ENCODE data around the gene IGFLR1.
A peak's percentile ranks its signal among the peaks of the same experiment; 100 is the strongest.

IGFLR1 gene

DNA sequence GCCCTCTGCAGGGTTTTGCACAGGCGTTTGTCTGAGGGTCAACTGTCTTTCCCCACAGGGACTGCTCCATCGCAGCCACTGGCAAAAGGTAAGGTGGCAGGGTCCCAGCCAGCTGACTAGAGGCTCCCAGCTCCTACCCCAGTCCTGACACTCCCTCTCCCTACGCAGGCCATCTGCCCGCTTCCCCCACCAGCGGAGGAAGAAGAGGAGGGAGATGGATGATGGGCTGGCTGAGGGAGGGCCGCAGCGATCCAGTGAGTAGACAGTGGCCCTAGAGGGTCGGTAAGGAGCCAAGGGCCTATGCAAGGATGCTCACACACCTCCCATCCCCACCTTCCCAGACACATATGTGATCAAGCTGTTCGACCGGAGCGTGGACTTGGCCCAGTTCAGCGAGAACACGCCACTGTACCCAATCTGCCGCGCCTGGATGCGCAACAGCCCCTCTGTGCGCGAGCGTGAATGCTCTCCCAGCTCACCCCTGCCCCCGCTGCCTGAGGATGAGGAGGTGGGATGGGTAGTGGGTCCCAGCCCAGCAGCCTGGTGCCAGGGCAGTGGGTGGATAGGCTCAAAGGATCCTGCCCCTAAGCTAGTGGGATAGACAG lies 10.6 kb upstream of the IGFLR1 start:
- no peak for TF ChIP-seq ZFX (IDR thresholded peaks at IDR 0.05; ENCODE audit: borderline replicate concordance)
- TF ChIP-seq, protein P1, sequence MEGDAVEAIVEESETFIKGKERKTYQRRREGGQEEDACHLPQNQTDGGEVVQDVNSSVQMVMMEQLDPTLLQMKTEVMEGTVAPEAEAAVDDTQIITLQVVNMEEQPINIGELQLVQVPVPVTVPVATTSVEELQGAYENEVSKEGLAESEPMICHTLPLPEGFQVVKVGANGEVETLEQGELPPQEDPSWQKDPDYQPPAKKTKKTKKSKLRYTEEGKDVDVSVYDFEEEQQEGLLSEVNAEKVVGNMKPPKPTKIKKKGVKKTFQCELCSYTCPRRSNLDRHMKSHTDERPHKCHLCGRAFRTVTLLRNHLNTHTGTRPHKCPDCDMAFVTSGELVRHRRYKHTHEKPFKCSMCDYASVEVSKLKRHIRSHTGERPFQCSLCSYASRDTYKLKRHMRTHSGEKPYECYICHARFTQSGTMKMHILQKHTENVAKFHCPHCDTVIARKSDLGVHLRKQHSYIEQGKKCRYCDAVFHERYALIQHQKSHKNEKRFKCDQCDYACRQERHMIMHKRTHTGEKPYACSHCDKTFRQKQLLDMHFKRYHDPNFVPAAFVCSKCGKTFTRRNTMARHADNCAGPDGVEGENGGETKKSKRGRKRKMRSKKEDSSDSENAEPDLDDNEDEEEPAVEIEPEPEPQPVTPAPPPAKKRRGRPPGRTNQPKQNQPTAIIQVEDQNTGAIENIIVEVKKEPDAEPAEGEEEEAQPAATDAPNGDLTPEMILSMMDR (IDR thresholded peaks at IDR 0.05), result no peak
- H3K27ac ChIP-seq, result peak overlapping the region; percentile 97; the same call in 1 of the 2 replicates

DNA sequence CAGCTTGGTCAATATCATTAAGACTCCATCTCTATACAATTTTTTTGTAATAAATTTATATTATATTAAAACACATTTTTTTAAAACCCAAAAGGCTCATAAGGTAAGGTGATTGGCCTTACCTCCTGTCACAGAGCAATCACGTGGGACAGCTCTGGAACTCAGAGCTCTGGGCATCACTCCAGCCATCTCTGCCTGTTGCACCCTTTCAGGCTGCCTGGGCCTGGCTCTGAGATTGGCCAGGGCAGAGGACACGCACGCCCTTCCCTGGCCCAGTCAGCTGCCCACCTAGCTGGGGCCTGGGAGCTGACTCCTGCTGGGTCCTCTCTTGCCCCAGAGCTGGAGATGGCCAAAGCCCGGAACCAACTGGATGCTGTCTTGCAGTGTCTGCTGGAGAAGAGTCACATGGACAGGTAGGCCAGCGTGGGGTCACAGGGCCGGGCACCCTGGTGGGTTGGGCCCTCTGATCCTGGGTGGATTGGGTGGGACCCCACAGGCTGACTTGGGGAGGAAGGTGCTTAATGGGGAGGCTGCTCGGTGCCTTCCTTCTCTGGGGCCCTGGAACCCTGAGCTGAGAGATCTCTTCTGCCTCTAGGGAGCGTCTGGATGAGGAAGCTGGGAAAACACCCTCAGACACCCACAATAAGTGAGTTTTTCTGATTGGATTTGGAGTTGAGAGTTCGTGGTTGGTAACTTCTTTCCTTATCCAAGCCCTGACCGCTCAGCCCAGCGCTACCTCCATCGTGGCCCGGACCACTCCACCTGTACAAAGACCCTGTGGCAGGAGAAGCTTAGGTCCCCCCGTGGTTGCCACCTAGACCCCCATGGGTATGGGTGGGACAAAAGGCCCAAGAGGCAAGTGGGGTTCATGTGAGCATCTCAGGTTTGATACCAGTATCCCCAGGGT lies 9.8 kb upstream of the IGFLR1 start:
- TF ChIP-seq ZFX (IDR thresholded peaks at IDR 0.05; ENCODE audit: borderline replicate concordance), result no peak
- TF ChIP-seq, protein P1 (IDR thresholded peaks at IDR 0.05), result no peak

DNA sequence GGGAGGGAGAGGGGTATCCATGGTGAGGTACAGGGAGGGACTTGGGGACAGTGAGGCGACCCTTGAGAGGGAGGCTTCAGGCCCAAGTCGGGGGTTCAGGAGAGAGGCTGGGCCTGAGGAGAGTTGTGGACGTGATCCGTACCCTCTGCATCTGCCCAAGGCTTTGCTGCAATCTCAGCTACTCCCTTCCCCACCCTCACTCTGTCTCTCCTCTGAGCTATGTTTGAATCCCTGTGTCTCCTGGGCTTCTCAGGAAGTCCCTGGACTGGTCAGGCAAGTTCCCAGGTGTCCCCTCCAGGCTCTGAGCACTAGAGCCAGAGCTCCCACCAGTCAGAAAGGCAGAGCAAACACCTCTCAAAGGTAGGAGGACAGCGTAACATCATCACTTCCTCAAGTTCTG lies 7.9 kb upstream of the IGFLR1 start:
- no peak for TF ChIP-seq ZFX (IDR thresholded peaks at IDR 0.05; ENCODE audit: borderline replicate concordance)
- TF ChIP-seq, protein P1 (IDR thresholded peaks at IDR 0.05), result no peak
- peak overlapping the region; percentile 36 for H3K27ac ChIP-seq

More for the DNA sequence above, 9.8 kb upstream of the IGFLR1 start:
- no peak overlapping the region; the same call in 1 of the 2 replicates for H3K27ac ChIP-seq

DNA sequence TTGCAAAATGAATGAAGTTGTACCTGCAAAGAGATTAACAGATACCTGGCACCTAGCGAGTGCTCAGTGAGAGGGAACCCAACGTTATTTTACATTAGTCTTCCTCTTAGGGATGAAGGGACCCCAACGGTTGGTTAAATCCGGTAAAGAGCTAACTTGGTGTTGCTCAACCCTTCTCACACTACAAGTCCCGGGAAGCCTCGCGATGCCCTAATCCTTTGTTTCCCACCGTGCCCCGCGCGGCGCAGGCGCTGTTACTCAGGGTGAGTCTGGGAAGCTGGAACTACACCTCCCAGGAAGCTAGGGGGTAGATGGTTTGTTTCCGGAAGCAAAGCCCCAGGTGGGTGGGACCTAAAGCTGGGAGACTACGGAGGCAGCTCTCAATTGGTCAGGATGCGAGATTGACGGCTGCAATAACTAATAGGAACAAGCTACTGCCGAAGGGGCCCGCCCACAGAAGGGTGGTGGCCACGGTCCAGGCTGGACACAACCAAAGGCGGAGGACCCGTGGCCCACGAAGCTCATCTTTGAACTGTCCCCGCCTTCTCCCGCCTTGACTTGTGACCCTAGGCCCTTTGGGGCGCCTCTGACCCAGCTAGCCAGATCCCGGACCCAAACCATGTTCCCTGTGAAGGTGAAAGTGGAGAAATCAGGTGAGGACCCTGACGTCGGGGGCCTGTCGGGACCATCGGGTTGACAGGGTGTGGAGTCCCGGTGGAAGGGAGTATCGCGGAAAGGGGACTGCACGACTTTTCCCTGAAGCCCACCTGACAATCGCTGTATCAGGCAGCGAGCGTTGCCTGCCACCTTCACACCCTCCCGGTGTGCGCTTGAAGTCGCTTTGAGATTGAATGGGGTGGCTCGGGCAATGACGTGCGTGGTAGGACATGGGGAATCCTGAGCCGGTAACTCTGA lies 6.1 kb upstream of the IGFLR1 start, which contains the start of gene LIN37:
TSS of gene LIN37 (plus strand) at position 471 of the 915 bp plus-strand sequence. CDS start at position 620, 149 bp downstream.
- peak within 1 kb of the TSS; percentile 98 for H3K27ac ChIP-seq
- TF ChIP-seq ZFX (IDR thresholded peaks at IDR 0.05; ENCODE audit: borderline replicate concordance), result no peak
- TF ChIP-seq, protein P1 (IDR thresholded peaks at IDR 0.05), result no peak

DNA sequence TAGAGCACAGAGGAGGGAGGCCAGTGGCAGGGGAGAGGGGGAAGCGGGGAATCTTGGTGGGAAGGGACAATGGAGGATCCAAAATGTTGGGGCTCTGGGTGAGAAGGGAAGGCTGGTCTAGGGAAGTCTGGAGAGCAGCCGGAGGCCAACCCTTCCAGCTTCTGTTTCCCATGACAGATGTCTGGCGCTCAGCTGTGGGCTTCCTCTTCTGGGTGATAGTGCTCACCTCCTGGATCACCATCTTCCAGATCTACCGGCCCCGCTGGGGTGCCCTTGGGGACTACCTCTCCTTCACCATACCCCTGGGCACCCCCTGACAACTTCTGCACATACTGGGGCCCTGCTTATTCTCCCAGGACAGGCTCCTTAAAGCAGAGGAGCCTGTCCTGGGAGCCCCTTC lies 4.3 kb upstream of the IGFLR1 start:
- TF ChIP-seq, protein P1 (IDR thresholded peaks at IDR 0.05), result no peak
- no peak for TF ChIP-seq ZFX (IDR thresholded peaks at IDR 0.05; ENCODE audit: borderline replicate concordance)
- peak overlapping the region; percentile 98; the same call in 1 of the 2 replicates for H3K27ac ChIP-seq

DNA sequence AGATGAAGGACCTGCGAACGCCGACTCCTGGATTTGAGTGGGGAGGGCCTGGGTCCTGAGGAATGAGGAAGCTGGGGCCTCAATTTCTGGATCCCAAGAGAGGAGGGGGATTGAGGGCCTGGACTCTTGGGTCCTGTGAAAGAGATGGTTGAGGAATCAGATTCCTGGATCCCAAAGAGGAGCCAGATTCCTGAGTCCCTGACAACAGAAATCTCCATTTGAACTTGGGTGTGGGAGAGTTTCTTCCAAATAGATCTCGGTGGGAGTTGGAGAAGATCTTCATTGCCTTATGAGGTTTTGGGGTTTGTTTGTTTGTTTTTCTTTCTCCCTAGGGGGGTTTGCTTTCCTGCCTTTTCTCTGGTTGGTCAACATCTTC lies 3.8 kb upstream of the IGFLR1 start:
- peak overlapping the region; percentile 98 for H3K27ac ChIP-seq
- TF ChIP-seq, protein P1 (IDR thresholded peaks at IDR 0.05), result no peak
- no peak for TF ChIP-seq ZFX (IDR thresholded peaks at IDR 0.05; ENCODE audit: borderline replicate concordance)

Measured in 22Rv1 (cell line).